A204.1 (cell line): ENCODE results near the gene ACSM2B.
"Not testable (repeated sequence)": the region's sequence is repeated elsewhere in the genome, so short reads cannot be mapped to it uniquely, and the experiment has no call there.

Experiments used
- FAIRE-seq: peaks from 2 replicates; lab custom pipeline; 2012; peaks lifted over from hg19 to GRCh38; lab: Jason Lieb, UNC

Gene ACSM2B

GRCh38 chr16:20595068-20595467 lies 18.9 kb upstream of the ACSM2B start:
- not testable (repeated sequence) for FAIRE-seq

- not testable (repeated sequence) for FAIRE-seq
Measured at GRCh38 chr16:20592780-20593179, 16.6 kb upstream of the ACSM2B start.

- FAIRE-seq, result not testable (repeated sequence)
Measured at GRCh38 chr16:20589486-20589885, 13.3 kb upstream of the ACSM2B start.

GRCh38 chr16:20587645-20588074 lies 11.5 kb upstream of the ACSM2B start:
- FAIRE-seq, result not testable (repeated sequence)

GRCh38 chr16:20586716-20587115 lies 10.5 kb upstream of the ACSM2B start:
- not testable (repeated sequence) for FAIRE-seq

GRCh38 chr16:20586112-20586511 lies 9.9 kb upstream of the ACSM2B start:
- not testable (repeated sequence) for FAIRE-seq

GRCh38 chr16:20580487-20581259 lies 4.5 kb upstream of the ACSM2B start:
- FAIRE-seq, result not testable (repeated sequence)

GRCh38 chr16:20578091-20578490 lies 1.9 kb upstream of the ACSM2B start:
- FAIRE-seq, result not testable (repeated sequence)

GRCh38 chr16:20569117-20569651 lies 7.0 kb downstream of the ACSM2B start:
- not testable (repeated sequence) for FAIRE-seq

GRCh38 chr16:20568404-20568803 lies 7.8 kb downstream of the ACSM2B start:
- no peak for FAIRE-seq

- FAIRE-seq, result no peak
Measured at GRCh38 chr16:20566864-20567263, 9.3 kb downstream of the ACSM2B start.

- not testable (repeated sequence) for FAIRE-seq
Measured at GRCh38 chr16:20565334-20565733, 10.8 kb downstream of the ACSM2B start.

- not testable (repeated sequence) for FAIRE-seq
Measured at GRCh38 chr16:20564218-20564617, 11.9 kb downstream of the ACSM2B start.

- not testable (repeated sequence) for FAIRE-seq
Measured at GRCh38 chr16:20555628-20556027, 20.5 kb downstream of the ACSM2B start.

- FAIRE-seq, result not testable (repeated sequence)
Measured at GRCh38 chr16:20554689-20555088, 21.5 kb downstream of the ACSM2B start.

GRCh38 chr16:20553493-20553892 lies 22.7 kb downstream of the ACSM2B start:
- FAIRE-seq, result not testable (repeated sequence)

- not testable (repeated sequence) for FAIRE-seq
Measured at GRCh38 chr16:20546951-20547350, 29.2 kb downstream of the ACSM2B start.

GRCh38 chr16:20546278-20546853 lies 29.8 kb downstream of the ACSM2B start:
- FAIRE-seq, result not testable (repeated sequence)

GRCh38 chr16:20540603-20541316 lies 35.4 kb downstream of the ACSM2B start:
- not testable (repeated sequence) for FAIRE-seq

- no peak for FAIRE-seq
Measured at GRCh38 chr16:20538687-20539086, 37.5 kb downstream of the ACSM2B start.

- FAIRE-seq, result no peak
Measured at GRCh38 chr16:20538181-20538580, 38.0 kb downstream of the ACSM2B start.

- FAIRE-seq, result not testable (repeated sequence)
Measured at GRCh38 chr16:20536669-20537068, 39.5 kb downstream of the ACSM2B start.
